HK-2 (cell line): Measurements from ENCODE around the gene AGBL1.

Experiments
- DNase-seq: peaks from one replicate; pipeline ENCODE4 v3.0.0-alpha.2; 2018; ENCODE audit not compliant: unreplicated experiment

The AGBL1 gene

DNA sequence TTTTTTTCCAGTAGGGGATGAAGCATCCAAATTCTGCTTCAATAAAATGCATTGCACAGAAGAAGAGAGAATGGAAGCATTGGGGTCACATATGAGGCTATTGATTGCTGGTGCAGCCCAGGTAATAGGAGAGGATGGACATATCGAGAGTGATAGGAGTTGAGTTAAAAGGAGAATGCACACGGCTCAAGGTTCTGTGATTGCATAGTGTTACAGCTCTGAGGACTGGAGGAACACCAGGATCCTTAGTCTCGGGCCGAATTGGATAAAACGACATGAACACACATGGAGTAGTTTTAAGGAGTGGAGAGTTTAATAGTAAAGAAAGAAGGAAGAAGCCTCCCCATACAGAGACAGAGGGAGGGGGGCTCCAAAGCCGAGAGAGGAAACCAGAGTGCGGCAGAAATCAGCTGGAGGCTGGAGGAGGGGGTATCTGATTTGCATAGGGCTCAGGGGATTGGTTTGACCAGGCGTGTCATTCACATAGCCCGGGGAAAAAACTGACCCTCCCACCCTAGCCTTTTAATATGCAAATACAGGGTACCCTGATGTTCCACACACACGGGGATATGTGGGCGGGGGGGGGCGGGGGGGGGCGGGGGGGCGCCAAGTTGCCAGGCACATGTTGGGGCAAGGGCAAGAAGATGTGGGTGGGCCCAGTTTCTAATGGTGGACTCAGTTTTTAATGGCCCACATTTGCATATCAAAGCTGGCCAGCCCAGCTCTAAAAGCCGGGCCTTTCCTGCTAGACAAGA, 156.9 kb downstream of the AGBL1 start:
- DNase-seq = no peak

DNA sequence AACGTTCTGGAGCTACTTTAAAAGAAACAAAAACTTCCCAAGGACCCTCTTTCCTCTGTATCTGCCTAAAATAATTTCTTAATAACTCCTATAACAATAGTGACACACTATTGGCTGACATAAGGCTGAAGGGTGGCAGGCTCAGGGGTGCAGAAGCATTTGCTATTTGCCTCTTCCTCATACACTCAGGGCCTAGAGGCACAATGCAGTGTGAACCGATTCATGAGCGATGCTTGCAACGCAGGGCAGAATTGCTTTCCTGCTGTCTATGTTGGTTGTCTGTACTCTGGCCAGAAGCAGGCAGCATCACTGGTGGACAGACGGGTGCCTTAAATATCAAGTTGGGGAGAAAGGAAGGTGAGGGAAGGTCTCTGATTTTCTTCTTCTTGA, 157.4 kb downstream of the AGBL1 start:
- no peak for DNase-seq

DNA sequence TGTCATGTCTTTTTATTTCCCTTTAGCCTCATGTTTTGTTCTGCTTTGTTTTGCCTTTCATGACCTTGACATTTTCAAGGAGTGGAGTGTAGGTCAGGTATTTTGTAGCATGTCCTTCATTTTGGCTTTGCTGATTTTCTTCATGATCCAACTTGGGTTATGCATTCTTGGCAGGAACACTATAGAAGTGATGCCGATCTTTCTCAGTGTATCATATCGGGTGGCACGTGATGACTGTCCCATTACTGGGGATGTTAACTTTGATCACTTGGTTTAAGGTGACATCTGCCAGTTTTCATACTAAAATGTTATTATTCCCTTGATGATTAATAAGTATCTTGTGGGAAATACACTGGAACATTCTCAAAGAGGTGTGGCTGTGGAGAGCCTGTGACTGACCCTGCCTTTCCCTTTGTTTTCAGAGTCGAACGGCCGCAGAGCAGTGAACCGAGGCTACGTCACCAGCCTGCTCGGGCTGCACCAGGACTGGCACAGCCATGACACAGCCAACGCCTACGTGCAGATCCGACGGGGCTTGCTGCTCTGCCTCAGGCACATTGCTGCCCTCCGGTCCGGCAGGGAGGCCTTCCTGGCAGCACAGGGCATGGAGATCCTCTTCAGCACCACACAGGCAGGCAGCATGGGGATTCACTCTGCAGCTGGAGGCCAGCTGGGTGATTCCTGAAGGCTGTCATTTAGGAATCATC, 167.7 kb downstream of the AGBL1 start:
- DNase-seq = no peak

DNA sequence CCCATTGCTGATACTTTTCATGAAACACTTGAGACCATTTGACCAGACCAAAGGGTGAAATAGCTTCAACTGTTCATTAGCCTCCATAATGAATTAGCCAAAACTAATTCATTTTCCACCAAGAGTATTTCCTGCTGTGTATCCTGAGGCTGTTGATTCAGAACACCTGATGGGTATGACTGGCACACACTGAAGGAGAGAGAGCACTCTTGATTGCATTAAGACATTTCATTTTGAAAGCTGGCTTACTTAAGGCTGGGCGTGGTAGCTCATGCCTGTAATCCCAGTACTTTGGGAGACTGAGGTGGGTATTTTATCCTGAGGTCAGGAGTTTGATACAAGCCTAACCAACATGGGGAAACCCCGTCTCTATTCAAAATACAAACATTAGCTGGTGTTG, 175.6 kb downstream of the AGBL1 start:
- no peak for DNase-seq

DNA sequence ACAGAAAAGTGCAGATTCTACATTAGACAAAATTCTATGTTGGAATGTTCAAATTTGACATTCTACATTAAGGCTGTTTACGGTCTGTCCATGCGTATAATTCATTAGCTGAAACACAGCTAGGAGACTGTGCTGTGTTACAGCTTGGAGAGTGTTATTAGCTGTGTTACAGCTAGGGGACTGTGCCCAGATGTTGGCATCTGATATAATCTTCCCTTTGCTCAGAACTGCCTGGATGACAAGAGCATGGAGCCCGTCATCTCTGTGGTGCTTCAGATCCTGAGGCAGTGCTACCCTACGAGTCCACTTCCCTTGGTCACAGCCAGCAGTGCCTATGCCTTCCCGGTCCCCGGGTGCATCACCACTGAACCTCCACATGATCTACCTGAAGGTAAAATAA, 177.0 kb downstream of the AGBL1 start:
- DNase-seq = no peak

DNA sequence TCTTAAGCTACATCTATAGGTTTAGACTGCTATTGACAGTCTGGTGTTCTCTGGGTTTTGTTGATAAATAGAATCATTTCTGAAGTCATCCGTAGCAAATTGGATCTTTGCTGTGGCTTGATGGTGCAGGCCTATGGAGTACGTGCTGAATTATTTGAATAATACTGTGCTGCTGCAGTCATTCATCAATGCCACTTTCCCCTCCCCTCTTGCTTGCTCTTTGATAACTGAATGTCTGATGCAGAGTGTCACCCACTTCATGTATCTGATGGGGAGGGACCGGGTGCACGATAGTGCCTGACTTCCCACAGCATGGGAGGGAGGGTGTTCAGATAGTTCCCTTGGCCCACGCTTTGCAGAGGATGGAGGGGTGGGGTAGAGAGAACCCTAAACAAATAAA, 179.9 kb downstream of the AGBL1 start:
- no peak for DNase-seq

DNA sequence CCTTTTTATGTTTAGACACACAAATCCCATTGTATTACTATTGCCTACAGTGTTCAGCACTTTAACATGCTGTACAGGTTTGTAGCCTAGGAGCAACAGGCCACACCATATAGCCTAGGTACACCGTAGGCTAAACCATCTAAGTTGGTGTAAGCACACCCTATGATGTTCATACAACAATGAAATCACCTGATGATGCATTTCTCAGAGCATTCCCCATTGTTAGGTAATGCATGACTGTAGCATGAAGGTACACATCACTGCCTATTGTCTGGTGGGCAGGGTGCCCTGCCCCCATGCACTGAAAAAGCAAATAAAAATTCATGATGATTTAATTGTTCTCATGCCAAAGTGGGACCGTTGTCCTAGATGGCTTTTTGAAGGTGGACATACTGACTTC, 183.6 kb downstream of the AGBL1 start:
- DNase-seq = no peak

DNA sequence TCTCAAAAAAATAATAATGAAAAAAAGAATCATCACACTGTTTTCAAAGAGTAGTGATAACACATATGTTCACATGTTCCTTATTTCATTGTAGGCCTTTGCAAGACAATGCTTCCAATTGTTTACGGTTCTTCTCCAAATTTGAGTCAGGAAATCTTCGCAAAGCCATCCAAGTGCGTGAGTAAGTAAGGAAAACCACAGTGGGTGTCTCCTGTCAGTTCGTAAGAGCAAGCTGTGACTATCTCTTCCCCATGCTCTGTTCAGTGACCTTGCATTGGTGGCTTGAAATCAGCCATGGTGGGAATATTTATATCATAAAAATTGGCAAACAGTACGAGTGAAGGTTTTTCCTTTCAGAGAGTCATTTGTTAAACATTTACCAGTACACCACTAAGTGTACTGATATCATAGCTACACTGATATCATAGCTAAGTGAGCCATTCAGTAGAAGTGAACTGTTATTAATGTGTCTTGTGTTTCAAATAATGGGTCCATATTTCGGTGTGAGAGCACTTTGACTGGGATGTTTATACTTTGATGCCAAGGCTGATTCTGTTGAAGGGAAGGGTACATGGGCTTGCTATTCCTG, 187.3 kb downstream of the AGBL1 start:
- DNase-seq = no peak

DNA sequence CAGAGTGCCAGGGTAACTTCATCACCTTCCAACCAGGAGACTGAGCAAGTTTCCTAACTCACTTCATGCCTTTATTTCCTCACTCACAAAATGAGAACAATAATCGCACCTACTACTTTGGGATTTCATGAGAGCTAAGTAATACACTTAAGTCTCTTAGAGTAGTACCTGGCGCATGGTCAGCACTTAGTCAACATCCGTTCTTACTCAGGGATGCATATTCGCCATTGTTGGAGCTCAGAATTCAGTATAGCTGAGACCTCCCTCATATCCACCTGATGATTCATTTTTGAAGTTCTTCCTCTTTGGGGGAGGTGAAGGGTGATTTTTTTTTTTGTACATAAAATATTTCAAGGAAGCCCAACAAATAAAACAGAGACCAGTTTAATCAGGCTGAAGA, 188.2 kb downstream of the AGBL1 start:
- DNase-seq = no peak

DNA sequence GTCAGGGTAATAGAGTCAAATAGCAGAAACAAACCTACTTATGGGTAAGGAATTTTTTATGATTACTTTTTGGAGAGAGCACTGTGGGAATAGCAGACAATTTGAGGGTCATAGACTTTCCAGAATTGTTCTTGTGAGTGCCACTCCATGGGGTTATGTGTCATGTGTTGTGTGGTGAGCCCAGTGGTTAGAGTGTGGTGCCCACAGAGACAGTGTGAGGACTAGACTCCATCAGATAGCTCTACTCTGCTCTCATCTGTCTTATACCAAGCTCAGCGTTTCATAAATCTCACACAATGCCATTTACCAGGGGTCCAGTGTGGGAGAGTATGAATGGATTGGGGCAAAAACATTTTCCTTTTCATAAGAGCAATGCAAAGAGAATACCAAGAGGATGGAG, 188.9 kb downstream of the AGBL1 start:
- no peak for DNase-seq

DNA sequence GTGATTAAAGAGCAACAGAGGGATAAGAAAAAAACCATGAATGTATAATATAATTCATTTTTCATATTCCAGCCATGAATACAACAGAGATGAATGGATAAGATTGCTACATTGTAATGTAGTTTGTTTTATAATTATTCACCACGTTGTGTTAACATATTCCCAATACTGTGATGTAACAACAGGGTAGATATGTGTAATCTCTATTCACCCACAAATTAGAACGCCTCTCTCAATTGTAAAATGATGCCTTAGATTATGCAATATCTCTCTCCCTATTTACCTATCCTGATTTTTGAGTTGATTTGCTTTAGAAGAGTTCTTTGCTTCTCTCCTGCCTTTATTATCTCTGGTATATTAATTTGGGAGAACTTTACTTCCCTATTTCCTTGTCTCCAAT, 193.6 kb downstream of the AGBL1 start:
- no peak for DNase-seq

DNA sequence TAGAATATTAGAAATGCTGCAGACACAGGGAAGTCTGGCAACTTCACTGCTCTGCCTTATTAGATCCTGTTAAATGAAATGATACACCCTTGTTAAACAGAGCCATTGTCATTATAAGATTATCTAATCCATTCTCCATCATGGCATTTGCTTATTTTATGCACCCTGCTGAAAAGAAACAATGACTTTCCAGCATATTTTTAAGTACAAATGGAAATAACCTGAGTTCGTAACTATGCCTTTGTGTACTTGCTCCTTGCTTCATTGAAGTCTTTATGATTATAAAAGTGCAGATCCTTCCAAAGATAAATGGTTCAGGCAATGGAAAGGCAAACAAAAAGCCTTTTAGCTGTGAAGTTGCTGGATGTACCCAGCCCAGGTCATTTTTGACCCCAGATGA, 195.7 kb downstream of the AGBL1 start:
- DNase-seq = no peak

DNA sequence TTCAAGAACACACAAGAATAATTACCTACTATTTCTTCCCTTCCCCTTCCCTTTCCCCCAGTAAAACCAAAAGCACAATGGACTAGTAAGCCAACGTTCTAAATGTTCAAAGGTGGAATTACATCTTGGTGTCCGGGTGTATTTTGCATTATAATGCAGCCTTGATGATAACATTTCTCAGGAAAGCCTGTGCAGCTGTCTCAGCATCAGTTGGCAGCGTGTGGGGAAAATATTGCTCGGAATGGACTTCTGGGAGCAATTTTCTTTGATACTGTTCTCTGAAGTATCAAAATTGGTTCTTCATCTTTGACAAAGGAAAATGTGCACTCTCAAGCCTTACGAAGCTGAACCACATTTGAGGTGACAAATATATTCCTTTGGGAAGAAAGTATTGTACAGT, 198.9 kb downstream of the AGBL1 start:
- no peak for DNase-seq

DNA sequence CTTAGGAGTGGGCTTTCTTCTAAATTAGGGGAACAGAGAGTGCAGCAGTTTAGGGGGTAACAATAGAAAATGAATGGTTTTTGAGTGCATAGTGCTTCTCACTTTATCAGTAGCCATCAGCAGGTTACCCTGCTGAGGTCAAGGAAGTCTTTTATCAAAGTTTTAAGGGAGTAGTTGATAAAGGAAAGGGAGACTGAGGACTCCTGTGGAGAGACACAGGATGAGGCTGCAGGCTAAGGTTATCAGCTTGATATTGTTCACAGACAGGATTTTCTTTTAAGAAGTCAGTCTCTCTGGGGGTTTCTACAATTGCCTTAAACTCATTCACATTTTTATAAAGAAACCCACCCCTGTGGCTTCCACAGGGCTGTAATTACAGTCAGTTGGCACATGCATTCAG, 205.0 kb downstream of the AGBL1 start:
- no peak for DNase-seq

DNA sequence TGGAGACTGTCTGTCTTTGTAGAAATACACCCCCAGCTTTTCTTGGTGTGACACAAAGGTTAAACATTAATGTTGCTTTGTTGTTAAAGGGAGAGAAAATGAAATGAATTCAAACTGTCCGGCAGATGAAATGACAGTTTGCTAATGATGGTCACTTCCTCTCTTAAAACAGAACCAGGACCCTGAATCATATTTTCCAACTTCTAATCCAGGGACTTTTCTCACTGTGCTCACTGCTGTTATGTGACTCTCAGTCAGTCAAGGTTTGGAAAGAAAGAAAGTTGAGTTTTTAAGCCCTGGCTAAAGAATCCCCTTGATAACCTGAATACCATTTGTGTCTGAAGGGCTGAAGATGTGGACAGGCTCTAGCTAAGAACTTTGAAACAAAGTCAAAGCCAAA, 215.8 kb downstream of the AGBL1 start:
- no peak for DNase-seq

DNA sequence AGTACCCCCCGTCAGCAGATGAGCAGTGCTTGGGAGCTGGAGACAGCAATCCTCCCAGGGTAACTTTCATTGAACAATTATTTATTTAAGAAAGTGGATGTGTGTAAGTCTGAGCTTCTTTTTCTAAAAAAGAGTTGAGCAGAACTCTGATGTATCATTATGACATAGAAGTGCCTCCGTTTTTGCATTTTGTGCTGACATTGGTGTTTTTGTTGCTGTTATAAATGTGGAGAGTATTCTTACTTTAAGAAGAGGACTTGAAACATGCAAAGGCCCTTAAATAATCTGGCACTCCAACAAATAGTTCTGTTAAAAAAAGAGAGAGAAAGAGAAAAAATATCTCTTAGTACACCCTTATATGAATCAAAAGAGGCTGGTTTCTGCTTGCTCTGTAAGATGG, 217.1 kb downstream of the AGBL1 start:
- DNase-seq = no peak

DNA sequence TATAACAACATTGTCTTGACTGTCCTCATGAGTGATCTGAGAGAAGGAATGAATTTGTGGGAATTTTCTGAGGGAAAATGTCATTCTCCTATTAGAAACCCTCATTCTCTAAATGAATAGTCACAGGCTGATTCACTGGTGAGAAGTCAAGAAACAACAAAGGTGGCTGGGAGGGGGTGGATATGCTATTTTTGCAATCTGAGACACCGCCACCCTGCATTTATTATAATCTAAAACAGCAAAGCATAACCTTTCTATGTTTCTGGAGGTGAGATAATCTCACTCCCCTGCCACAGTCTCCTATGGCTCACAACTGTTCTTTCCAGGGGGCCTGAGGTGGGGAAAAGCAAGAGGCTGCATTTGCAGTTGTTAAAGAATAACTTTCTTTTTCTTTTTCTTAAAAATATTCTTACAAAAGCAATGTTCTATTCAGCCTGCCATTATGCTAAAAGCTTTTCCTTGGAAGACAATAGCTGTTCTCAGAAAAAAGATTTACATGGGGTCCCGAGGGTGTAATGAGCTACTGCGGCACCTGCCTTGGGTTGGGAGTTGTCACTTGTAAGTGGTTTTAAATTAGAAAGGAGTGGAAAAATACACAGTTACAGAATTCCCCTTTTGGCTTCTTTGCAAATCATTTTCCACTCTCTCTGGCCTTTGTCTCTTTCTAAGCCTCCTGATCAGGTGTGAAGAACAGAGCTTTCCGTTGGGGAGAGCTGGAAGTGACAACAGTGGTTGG, 220.9 kb downstream of the AGBL1 start:
- no peak for DNase-seq

DNA sequence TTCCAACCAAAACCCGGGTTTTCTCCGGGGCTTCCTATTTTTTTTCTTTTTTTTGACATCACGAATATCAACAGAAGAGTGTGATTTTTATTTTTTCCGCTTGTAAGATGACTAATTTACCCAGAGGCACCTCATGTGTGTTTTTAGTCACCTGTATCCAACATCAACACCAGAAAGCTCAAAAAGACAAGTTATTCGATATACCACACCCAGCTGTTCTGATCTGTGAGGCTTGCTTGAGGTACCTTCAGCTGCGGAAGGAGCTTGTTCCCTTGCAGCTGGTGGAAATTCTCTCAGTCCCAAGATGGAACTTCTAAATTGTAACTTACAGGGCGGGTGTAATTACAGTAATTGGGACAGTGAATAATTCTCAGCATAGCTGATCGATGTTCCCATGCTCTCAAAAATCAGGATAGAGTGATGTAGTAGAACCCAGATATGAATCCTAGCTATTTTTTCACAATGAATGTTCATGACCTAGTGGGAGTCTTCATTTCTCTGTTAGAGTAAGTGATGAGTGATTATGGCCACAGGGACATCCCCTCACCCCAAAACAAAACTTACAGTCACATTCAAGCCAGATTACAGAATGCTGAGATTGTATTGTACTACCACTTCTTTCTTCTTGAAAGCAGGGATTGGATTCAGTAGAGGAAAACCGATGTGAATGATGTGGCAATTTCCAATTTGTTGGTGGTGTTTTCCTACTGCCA, 232.1 kb downstream of the AGBL1 start:
- no peak for DNase-seq

DNA sequence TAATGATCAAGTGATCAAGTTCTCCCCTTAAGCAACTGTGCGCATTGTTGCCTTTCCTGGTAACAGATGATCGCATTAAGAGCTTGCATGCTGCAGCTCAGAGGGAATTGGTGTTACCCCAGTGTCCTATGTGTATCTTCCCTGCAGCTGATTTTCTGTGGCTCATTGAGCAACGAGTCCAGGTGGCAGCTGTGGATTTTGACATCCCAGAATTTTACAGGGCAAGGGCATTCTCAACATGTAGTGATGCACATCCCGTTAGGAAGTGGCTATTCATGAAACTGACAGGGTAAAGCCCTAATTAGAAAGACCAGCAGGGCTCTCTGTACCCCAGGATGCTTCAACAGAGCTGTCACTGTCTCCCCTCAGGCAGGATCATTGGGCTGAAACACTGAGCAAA, 232.8 kb downstream of the AGBL1 start:
- DNase-seq = no peak

DNA sequence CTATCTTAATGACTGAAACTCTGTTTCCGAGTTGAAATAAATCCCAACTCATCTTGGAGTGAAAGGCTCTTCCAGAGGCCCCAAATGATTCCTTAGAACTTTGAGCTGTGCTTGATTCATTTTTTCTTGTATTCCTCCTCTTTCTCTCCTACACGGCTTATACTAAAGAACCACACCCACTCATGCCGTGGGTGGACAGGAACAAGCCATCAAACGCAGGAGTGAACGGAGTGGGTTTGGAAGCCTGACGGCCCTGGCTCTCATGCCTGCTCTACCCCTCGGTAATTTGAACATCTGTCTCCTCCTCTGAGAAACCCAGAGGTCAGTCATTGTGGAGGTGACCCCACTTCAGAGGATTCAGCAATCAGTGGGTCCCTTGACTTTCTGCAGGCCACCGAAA, 236.5 kb downstream of the AGBL1 start:
- DNase-seq = no peak

DNA sequence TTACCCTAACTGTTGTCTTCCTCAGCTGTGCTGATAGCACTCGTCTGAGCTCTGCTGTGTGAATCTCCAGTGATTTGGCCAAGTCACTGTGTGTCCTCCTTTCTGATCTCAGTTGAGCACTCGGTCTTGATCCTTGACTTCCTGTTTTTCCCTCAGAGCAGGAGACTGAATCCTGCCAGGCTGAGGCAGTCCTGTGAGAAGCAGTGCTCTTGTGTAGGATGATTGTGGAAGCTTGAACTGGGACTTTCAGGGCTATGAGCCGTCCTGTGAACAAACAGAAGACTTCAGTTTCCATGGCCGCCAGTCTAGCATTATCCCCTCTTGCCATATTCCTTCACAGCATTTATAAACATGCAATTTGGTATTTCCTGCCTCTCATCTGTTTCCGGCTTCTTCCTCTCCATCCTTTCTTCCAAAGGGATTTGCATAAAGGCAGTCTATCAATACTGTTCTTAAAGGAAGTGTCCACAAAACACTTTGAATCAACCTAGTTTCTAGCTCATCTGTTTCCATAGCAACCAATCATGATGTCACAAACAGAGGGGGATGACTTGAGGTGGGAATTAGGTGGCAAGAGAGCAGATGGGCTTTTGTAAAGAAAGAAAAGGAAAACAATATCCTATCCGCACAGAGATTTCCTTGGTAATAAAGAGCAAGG, 237.2 kb downstream of the AGBL1 start:
- DNase-seq = no peak

DNA sequence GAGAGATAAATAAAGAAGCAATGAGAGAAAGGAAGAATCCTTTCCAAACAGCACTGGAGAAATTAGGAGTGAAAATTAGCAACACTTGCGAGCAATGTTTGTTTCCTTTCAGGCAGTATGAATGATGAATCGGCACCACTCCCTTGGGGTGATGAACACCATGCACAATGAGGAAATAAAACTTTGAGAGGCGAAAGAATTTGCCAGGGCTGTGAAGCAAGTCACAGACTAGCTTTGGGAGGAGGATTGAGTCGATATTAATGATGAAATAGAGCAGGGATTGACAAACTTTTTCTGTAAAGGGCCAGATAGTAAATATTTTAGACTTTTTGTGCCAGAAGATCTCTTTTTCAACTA, 237.7 kb downstream of the AGBL1 start:
- DNase-seq = no peak
